GM23338 (cell line): ENCODE data around the gene CLUH. TPM values are rescaled to one million over a fixed set of nuclear protein-coding genes. Genes with fewer than 3 reads are reported as not detected.

Source experiments
- ATAC-seq: fragments of 200-7000 bp; cut with Tn5 transposase; 3 replicates; pipeline ENCODE4 v1.9.1; 2020
- DNase-seq: peaks from one replicate; pipeline ENCODE4 v3.0.0-alpha.2; 2015; ENCODE audit warnings: low spot score
- H2AFZ ChIP-seq: fragments of 200-600 bp; sonication (generic); 2 replicates; pipeline ENCODE4 v1.8.0; 2016; ENCODE audit warnings: antibody characterized with exemption, mild to moderate bottlenecking, moderate library complexity
- H3F3A ChIP-seq: fragments of 200-600 bp; sonication (generic); replicated peaks from 2 replicates; pipeline ENCODE4 v1.8.0; 2017; ENCODE audit warnings: antibody characterized with exemption, mixed run types, low read depth
- H3K27ac ChIP-seq: fragments of 200-600 bp; sonication (generic); 2 replicates; pipeline ENCODE4 v1.6.1; 2016; ENCODE audit warnings: low read depth
- H3K27me3 ChIP-seq: fragments of 200-600 bp; sonication (generic); 2 replicates; pipeline ENCODE4 v1.8.0; 2016; ENCODE audit warnings: mild to moderate bottlenecking, mixed run types, moderate library complexity; ENCODE audit not compliant: insufficient read depth
- H3K36me3 ChIP-seq: fragments of 200-600 bp; sonication (generic); 2 replicates; pipeline ENCODE4 v1.8.0; 2016; ENCODE audit warnings: mild to moderate bottlenecking; ENCODE audit not compliant: insufficient read depth
- H3K4me1 ChIP-seq: fragments of 200-600 bp; sonication (generic); 2 replicates; pipeline ENCODE4 v1.8.0; 2016; ENCODE audit warnings: mild to moderate bottlenecking, moderate library complexity; ENCODE audit not compliant: insufficient read depth
- H3K4me2 ChIP-seq: fragments of 200-600 bp; sonication (generic); 2 replicates; pipeline ENCODE4 v1.7.1; 2017; ENCODE audit warnings: mixed run types
- H3K4me3 ChIP-seq: fragments of 200-600 bp; sonication (generic); 2 replicates; pipeline ENCODE4 v1.6.1; 2016; ENCODE audit warnings: mixed run types
- H3K79me2 ChIP-seq: fragments of 200-600 bp; sonication (generic); replicated peaks from 2 replicates; pipeline ENCODE4 v1.8.0; 2017; ENCODE audit warnings: mild to moderate bottlenecking; ENCODE audit not compliant: insufficient read depth
- H3K9me2 ChIP-seq: fragments of 200-600 bp; sonication (generic); 2 replicates; pipeline ENCODE4 v1.8.0; 2017; ENCODE audit not compliant: insufficient read depth
- H4K20me1 ChIP-seq: fragments of 200-600 bp; sonication (generic); replicated peaks from 2 replicates; pipeline ENCODE4 v1.8.0; 2017; ENCODE audit warnings: mild to moderate bottlenecking; ENCODE audit not compliant: insufficient read depth
- H3K27ac Mint-ChIP-seq: 2 replicates; pipeline ENCODE4 v1.8.0; 2020; ENCODE audit warnings: inconsistent platforms, mild to moderate bottlenecking, moderate library complexity, mixed read lengths
- H3K27me3 Mint-ChIP-seq: 3 replicates; pipeline ENCODE4 v1.8.0; 2022; ENCODE audit warnings: low read depth, mild to moderate bottlenecking, moderate library complexity, mixed read lengths, inconsistent platforms; ENCODE audit not compliant: insufficient read depth, poor library complexity
- H3K36me3 Mint-ChIP-seq: 3 replicates; pipeline ENCODE4 v1.8.0; 2021; ENCODE audit warnings: low read depth, mild to moderate bottlenecking, inconsistent platforms, moderate library complexity, mixed read lengths
- H3K4me1 Mint-ChIP-seq: 3 replicates; pipeline ENCODE4 v1.8.0; 2020; ENCODE audit warnings: mild to moderate bottlenecking, inconsistent platforms, mixed read lengths
- H3K4me3 Mint-ChIP-seq: 3 replicates; pipeline ENCODE4 v1.8.0; 2021; ENCODE audit warnings: moderate library complexity, mild to moderate bottlenecking, inconsistent platforms, mixed read lengths
- H3K9me3 Mint-ChIP-seq: 3 replicates; pipeline ENCODE4 v1.8.0; 2020; ENCODE audit warnings: moderate library complexity, mild to moderate bottlenecking, inconsistent platforms, mixed read lengths
- CREB1 ChIP-seq: fragments of 250-450 bp; sonication (Bioruptor Pico); IDR thresholded peaks from 2 replicates; pipeline ENCODE4 v1.5.0; 2020; ENCODE audit warnings: low read depth, mild to moderate bottlenecking, moderate library complexity
- CTCF ChIP-seq, 2 experiments: fragments of 200-600 bp in 1 of 2; sonication (generic) in 1 of 2; conservative IDR thresholded peaks; 2 replicates each; pipeline versions ENCODE4 v1.5.1 to v1.6.1; 2016 to 2017; ENCODE audit warnings: antibody characterized with exemption in 2 of 2, low read depth in 2 of 2, mild to moderate bottlenecking in 2 of 2, moderate library complexity in 1 of 2
- EZH2 ChIP-seq: fragments of 200-600 bp; sonication (generic); IDR thresholded peaks from one replicate; pipeline ENCODE4 v1.8.0; 2017; ENCODE audit warnings: antibody characterized with exemption, mild to moderate bottlenecking, low read depth; ENCODE audit not compliant: unreplicated experiment
- EZH2phosphoT487 ChIP-seq: fragments of 200-600 bp; sonication (generic); IDR thresholded peaks from one replicate; pipeline ENCODE4 v1.8.1; 2018; ENCODE audit warnings: antibody characterized with exemption; ENCODE audit not compliant: unreplicated experiment
- JUNB ChIP-seq: IDR thresholded peaks from one replicate; pipeline ENCODE4 v1.6.1; 2016; ENCODE audit warnings: antibody characterized with exemption; ENCODE audit not compliant: unreplicated experiment
- NANOG ChIP-seq: IDR thresholded peaks from 2 replicates; pipeline ENCODE4 v1.6.1; 2016; ENCODE audit warnings: antibody characterized with exemption, borderline replicate concordance
- POLR2AphosphoS5 ChIP-seq: IDR thresholded peaks from 2 replicates; pipeline ENCODE4 v1.6.1; 2016; ENCODE audit warnings: antibody characterized with exemption, low read depth
- STAT1 ChIP-seq: IDR thresholded peaks from one replicate; pipeline ENCODE4 v1.6.1; 2016; ENCODE audit warnings: antibody characterized with exemption; ENCODE audit not compliant: unreplicated experiment
- ZNF114 ChIP-seq: fragments of 250-450 bp; sonication (Bioruptor Pico); IDR thresholded peaks from 2 replicates; pipeline ENCODE4 v1.5.0; 2020; ENCODE audit warnings: mild to moderate bottlenecking, moderate library complexity
- ZNF331 ChIP-seq: fragments of 250-450 bp; sonication (Bioruptor Pico); IDR thresholded peaks from 2 replicates; pipeline ENCODE4 v1.5.0; 2020; ENCODE audit warnings: low read depth, mild to moderate bottlenecking, moderate library complexity
- polyA plus RNA-seq: library from polyadenylated mRNA; unstranded; fragments of >200 nt; fragmentation: Nextera tagmentation; extraction: Ambion mirVana; gene quantifications from 2 replicates; pipeline ENCODE4 v1.2.1, GENCODE V29; 2016
- total RNA-seq: library from RNA; depleted of rRNA; stranded (reverse); fragments of >200 nt; shearing (Covaris generic); gene quantifications from 2 replicates; pipeline ENCODE4 v1.2.3, GENCODE V29; 2014
- TF ChIP-seq, protein P1 (sequence below): fragments of 250-450 bp; sonication (Bioruptor Pico); IDR thresholded peaks from 2 replicates; pipeline ENCODE4 v1.5.0; 2020; ENCODE audit warnings: mild to moderate bottlenecking, moderate library complexity
- TF ChIP-seq, protein P2 (sequence below): IDR thresholded peaks from 2 replicates; pipeline ENCODE4 v1.6.1; 2016; ENCODE audit warnings: antibody characterized with exemption
- TF ChIP-seq, protein P3 (sequence below): IDR thresholded peaks from one replicate; pipeline ENCODE4 v1.6.1; 2018; ENCODE audit warnings: antibody characterized with exemption; ENCODE audit not compliant: unreplicated experiment

Gene CLUH
- total and polyA plus RNA-seq, 2 experiments from 2014 or later = 23.5 to 90.0 TPM

- Histone ChIP-seq H3K27ac (no peak overlapping the region), H3K27me3 (no peaks in the 10 kb centered on the region), H3K4me1 (peaks cover 7% of the 10 kb centered on the region; the same call in 1 of the 2 replicates), H3K4me2 (no peak overlapping the region), H4K20me1 (peaks cover 4% of the 10 kb centered on the region), H3F3A (peaks cover 4% of the 10 kb centered on the region), H2AFZ (no peak overlapping the region), H3K9me2 (no peaks in the 10 kb centered on the region), H3K4me3 (no peak overlapping the region), H3K36me3 (peaks cover 17% of the 10 kb centered on the region; the same call in 1 of the 2 replicates), H3K79me2 (no peaks in the 10 kb centered on the region)
- ATAC-seq (no peak), DNase-seq (no peak)
- H3K4me1 Mint-ChIP-seq = peaks cover 11% of the 10 kb centered on the region; the same call in 2 of the 3 replicates
- TF ChIP-seq EZH2 = no peak
- TF ChIP-seq POLR2AphosphoS5 = no peak
- TF ChIP-seq, protein P1, sequence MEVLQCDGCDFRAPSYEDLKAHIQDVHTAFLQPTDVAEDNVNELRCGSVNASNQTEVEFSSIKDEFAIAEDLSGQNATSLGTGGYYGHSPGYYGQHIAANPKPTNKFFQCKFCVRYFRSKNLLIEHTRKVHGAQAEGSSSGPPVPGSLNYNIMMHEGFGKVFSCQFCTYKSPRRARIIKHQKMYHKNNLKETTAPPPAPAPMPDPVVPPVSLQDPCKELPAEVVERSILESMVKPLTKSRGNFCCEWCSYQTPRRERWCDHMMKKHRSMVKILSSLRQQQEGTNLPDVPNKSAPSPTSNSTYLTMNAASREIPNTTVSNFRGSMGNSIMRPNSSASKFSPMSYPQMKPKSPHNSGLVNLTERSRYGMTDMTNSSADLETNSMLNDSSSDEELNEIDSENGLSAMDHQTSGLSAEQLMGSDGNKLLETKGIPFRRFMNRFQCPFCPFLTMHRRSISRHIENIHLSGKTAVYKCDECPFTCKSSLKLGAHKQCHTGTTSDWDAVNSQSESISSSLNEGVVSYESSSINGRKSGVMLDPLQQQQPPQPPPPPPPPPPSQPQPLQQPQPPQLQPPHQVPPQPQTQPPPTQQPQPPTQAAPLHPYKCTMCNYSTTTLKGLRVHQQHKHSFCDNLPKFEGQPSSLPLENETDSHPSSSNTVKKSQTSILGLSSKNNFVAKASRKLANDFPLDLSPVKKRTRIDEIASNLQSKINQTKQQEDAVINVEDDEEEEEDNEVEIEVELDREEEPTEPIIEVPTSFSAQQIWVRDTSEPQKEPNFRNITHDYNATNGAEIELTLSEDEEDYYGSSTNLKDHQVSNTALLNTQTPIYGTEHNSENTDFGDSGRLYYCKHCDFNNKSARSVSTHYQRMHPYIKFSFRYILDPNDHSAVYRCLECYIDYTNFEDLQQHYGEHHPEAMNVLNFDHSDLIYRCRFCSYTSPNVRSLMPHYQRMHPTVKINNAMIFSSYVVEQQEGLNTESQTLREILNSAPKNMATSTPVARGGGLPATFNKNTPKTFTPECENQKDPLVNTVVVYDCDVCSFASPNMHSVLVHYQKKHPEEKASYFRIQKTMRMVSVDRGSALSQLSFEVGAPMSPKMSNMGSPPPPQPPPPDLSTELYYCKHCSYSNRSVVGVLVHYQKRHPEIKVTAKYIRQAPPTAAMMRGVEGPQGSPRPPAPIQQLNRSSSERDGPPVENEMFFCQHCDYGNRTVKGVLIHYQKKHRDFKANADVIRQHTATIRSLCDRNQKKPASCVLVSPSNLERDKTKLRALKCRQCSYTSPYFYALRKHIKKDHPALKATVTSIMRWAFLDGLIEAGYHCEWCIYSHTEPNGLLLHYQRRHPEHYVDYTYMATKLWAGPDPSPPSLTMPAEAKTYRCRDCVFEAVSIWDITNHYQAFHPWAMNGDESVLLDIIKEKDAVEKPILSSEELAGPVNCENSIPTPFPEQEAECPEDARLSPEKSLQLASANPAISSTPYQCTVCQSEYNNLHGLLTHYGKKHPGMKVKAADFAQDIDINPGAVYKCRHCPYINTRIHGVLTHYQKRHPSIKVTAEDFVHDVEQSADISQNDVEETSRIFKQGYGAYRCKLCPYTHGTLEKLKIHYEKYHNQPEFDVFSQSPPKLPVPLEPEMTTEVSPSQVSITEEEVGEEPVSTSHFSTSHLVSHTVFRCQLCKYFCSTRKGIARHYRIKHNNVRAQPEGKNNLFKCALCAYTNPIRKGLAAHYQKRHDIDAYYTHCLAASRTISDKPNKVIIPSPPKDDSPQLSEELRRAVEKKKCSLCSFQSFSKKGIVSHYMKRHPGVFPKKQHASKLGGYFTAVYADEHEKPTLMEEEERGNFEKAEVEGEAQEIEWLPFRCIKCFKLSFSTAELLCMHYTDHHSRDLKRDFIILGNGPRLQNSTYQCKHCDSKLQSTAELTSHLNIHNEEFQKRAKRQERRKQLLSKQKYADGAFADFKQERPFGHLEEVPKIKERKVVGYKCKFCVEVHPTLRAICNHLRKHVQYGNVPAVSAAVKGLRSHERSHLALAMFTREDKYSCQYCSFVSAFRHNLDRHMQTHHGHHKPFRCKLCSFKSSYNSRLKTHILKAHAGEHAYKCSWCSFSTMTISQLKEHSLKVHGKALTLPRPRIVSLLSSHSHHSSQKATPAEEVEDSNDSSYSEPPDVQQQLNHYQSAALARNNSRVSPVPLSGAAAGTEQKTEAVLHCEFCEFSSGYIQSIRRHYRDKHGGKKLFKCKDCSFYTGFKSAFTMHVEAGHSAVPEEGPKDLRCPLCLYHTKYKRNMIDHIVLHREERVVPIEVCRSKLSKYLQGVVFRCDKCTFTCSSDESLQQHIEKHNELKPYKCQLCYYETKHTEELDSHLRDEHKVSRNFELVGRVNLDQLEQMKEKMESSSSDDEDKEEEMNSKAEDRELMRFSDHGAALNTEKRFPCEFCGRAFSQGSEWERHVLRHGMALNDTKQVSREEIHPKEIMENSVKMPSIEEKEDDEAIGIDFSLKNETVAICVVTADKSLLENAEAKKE = no peak
- TF ChIP-seq EZH2phosphoT487 = no peak
- no peak for TF ChIP-seq CREB1 (CRISPR knock-in tag)
- no peak for TF ChIP-seq CTCF (conservative IDR thresholded peaks at IDR 0.05; ENCODE audit: low read depth in 2 of 2)
- TF ChIP-seq ZNF114 (CRISPR knock-in tag) = no peak
- TF ChIP-seq, protein P2, sequence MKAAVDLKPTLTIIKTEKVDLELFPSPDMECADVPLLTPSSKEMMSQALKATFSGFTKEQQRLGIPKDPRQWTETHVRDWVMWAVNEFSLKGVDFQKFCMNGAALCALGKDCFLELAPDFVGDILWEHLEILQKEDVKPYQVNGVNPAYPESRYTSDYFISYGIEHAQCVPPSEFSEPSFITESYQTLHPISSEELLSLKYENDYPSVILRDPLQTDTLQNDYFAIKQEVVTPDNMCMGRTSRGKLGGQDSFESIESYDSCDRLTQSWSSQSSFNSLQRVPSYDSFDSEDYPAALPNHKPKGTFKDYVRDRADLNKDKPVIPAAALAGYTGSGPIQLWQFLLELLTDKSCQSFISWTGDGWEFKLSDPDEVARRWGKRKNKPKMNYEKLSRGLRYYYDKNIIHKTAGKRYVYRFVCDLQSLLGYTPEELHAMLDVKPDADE = no peak
- TF ChIP-seq STAT1 = no peak
- TF ChIP-seq, protein P3, sequence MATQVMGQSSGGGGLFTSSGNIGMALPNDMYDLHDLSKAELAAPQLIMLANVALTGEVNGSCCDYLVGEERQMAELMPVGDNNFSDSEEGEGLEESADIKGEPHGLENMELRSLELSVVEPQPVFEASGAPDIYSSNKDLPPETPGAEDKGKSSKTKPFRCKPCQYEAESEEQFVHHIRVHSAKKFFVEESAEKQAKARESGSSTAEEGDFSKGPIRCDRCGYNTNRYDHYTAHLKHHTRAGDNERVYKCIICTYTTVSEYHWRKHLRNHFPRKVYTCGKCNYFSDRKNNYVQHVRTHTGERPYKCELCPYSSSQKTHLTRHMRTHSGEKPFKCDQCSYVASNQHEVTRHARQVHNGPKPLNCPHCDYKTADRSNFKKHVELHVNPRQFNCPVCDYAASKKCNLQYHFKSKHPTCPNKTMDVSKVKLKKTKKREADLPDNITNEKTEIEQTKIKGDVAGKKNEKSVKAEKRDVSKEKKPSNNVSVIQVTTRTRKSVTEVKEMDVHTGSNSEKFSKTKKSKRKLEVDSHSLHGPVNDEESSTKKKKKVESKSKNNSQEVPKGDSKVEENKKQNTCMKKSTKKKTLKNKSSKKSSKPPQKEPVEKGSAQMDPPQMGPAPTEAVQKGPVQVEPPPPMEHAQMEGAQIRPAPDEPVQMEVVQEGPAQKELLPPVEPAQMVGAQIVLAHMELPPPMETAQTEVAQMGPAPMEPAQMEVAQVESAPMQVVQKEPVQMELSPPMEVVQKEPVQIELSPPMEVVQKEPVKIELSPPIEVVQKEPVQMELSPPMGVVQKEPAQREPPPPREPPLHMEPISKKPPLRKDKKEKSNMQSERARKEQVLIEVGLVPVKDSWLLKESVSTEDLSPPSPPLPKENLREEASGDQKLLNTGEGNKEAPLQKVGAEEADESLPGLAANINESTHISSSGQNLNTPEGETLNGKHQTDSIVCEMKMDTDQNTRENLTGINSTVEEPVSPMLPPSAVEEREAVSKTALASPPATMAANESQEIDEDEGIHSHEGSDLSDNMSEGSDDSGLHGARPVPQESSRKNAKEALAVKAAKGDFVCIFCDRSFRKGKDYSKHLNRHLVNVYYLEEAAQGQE = no peak
- no peak for TF ChIP-seq JUNB
- no peak for TF ChIP-seq ZNF331 (CRISPR knock-in tag)
- no peak for TF ChIP-seq NANOG
- peaks cover 8% of the 10 kb centered on the region for H3K27me3 Mint-ChIP-seq
- H3K4me3 Mint-ChIP-seq = no peak overlapping the region
- H3K9me3 Mint-ChIP-seq = no peaks in the 10 kb centered on the region
- peaks cover 33% of the 10 kb centered on the region for H3K36me3 Mint-ChIP-seq
- H3K27ac Mint-ChIP-seq = no peak overlapping the region
Measured at GRCh38 chr17:2682176-2682938, 29.2 kb downstream of the CLUH start.
